ENCODE measurements around the gene SND1. TPM values are rescaled to one million over a fixed set of nuclear protein-coding genes. Genes with fewer than 3 reads are reported as not detected.

SND1 gene
- total RNA-seq, 1 experiment from 2014 or later: 147 TPM

DNA sequence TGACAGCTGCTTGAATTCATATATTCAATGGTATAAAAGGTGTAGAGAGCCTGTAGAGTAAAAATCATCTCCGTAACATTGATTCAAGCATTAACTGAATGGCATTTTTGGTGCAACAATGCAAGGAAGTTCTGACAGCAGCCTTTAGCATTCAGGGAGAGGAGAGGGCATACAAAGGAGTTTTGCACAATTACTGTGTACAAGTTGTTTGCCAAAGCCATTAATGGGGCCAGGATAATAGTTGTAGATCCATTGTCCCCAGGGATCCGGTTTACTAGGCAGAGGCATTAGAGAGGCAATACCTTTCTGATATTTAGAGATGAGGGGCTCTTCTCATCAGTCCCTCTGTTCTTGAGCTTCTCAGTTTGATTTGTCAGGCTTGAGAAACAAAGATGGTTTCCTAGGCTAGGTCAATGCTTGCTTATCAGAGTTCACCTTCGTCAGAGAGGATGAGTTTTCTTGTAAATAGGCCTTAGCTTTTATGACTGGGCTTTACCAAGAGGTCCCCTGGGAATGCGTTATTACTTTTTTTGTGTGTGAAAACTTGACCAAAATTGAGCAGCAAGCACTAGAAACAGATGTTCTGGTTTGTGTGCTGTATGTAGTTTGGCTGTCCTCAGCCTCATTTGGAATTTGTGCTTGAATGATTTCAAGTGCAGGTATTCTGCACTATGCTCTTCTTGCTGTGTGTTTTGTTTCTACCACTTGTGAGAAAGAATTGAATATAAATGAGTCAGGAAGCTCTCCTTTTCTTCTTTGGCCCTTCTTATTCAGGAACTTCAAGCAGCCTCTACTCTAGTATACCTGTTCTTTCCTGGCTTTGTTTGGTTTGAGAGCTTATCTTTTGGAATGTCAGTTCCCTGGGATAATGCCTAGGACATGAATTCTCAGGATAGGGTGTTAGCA is 32.0 kb downstream of the SND1 start:
- Histone ChIP-seq H3K36me3 (peaks cover 32% of the 10 kb centered on the region), H3K4me1 (peaks cover under 1% of the 10 kb centered on the region; the same call in 1 of the 2 replicates)
- no peak for DNase-seq

GRCh38 chr7:127689194-127689772 is 37.3 kb downstream of the SND1 start:
- peaks cover 46% of the 10 kb centered on the region for H3K36me3 ChIP-seq
- no peak overlapping the region for H3K4me3 ChIP-seq
- H3K27me3 ChIP-seq: no peaks in the 10 kb centered on the region
- H3K9me3 ChIP-seq (replicated peaks): no peaks in the 10 kb centered on the region
- no peak for DNase-seq
- H3K4me1 ChIP-seq: no peaks in the 10 kb centered on the region
- H3K27ac ChIP-seq: no peak overlapping the region

More for the DNA sequence above, 32.0 kb downstream of the SND1 start:
- H3K9me3 ChIP-seq (replicated peaks): peaks cover 7% of the 10 kb centered on the region; the same call in 1 of the 2 replicates
- H3K4me3 ChIP-seq: no peak overlapping the region
- no peak overlapping the region for H3K27ac ChIP-seq
- no peaks in the 10 kb centered on the region for H3K27me3 ChIP-seq

- DNase-seq: no peak
- no peak overlapping the region for H3K4me3 ChIP-seq
- H3K27me3 ChIP-seq: no peaks in the 10 kb centered on the region
- H3K4me1 ChIP-seq: no peaks in the 10 kb centered on the region
- no peaks in the 10 kb centered on the region for H3K9me3 ChIP-seq (replicated peaks)
- H3K36me3 ChIP-seq: peaks cover 55% of the 10 kb centered on the region
- no peak overlapping the region for H3K27ac ChIP-seq
Measured at GRCh38 chr7:127690337-127690736, 38.3 kb downstream of the SND1 start.

DNA sequence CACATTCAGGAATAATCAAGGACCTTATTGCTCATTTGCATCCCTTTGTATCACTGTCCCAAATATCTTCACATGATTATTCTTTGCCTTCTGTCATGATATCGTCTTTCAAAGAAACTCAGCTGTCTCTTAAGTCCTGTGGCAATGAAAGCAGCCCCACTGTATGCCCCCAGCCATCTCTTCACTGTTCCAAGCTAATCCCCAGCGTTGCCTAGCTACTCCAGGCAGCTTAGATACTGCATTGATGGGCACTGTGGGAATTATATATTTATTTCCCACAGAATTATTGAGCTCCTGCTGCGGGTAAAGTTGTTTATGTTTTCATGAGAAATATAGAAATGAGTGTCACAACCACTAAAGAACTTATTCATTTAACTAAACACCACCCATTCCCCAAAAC is 38.8 kb downstream of the SND1 start:
- Histone ChIP-seq H3K9me3 (replicated peaks) (no peaks in the 10 kb centered on the region), H3K36me3 (peaks cover 59% of the 10 kb centered on the region)
- no peak for DNase-seq

GRCh38 chr7:127692200-127692599 is 40.2 kb downstream of the SND1 start:
- no peak overlapping the region for H3K4me3 ChIP-seq
- H3K4me1 ChIP-seq: no peaks in the 10 kb centered on the region
- peaks cover 58% of the 10 kb centered on the region for H3K36me3 ChIP-seq
- no peaks in the 10 kb centered on the region for H3K27me3 ChIP-seq
- no peaks in the 10 kb centered on the region for H3K9me3 ChIP-seq (replicated peaks)
- no peak for DNase-seq
- H3K27ac ChIP-seq: no peak overlapping the region

More for the DNA sequence above, 38.8 kb downstream of the SND1 start:
- no peaks in the 10 kb centered on the region for H3K27me3 ChIP-seq
- no peaks in the 10 kb centered on the region for H3K4me1 ChIP-seq
- H3K27ac ChIP-seq: no peak overlapping the region
- H3K4me3 ChIP-seq: no peak overlapping the region

DNA sequence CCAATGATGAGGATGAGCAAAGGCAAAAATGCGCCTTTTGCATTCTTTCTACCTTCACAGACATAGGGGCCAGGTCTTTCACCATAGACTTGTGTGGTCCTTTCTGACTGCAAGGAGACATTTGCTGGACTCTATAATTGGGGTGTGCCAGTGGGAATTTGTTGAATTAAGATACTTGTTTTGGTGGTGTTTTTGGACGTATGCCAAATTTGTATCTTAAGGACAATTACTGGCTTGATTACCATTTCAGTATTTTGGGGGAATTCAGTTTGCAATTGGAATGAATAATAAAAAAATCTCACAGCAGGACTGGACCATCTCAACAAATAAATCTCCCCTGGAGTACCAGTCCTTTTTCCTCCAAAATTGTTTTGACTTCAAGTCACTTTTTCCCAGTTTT is 47.9 kb downstream of the SND1 start:
- H3K27me3 ChIP-seq: no peaks in the 10 kb centered on the region
- no peak overlapping the region for H3K27ac ChIP-seq
- no peaks in the 10 kb centered on the region for H3K9me3 ChIP-seq (replicated peaks)
- no peak for DNase-seq
- H3K4me3 ChIP-seq: no peak overlapping the region
- peaks cover 72% of the 10 kb centered on the region for H3K36me3 ChIP-seq
- no peaks in the 10 kb centered on the region for H3K4me1 ChIP-seq

DNA sequence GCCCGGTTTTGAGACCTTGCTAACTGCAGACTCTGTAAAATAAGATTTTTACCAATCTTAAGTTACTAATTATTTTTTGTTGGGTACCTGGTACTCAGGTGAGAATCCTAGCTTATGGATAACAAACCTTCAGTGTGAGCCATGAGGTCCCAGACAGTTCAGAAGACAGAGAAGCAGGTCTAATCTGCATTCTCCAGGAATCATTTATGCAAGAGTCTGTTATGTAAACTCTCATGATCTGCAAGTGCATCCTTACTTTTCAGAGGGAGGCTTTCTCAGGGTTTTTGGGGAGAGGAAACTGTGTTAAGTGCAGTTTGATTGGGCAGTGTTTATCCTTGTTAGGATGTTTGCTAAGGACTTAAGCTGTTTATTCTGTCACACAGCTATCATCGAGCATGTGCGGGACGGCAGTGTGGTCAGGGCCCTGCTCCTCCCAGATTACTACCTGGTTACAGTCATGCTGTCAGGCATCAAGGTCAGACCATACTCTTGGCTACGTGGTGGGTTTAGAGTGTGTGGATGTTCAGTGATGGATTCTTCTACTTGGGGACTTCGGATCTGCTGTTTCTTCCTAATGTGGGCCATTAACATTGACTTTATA is 50.2 kb downstream of the SND1 start:
- H3K27me3 ChIP-seq: no peaks in the 10 kb centered on the region
- no peaks in the 10 kb centered on the region for H3K9me3 ChIP-seq (replicated peaks)
- no peak for DNase-seq
- H3K36me3 ChIP-seq: peaks cover 67% of the 10 kb centered on the region
- no peak overlapping the region for H3K27ac ChIP-seq
- no peaks in the 10 kb centered on the region for H3K4me1 ChIP-seq
- H3K4me3 ChIP-seq: no peak overlapping the region

DNA sequence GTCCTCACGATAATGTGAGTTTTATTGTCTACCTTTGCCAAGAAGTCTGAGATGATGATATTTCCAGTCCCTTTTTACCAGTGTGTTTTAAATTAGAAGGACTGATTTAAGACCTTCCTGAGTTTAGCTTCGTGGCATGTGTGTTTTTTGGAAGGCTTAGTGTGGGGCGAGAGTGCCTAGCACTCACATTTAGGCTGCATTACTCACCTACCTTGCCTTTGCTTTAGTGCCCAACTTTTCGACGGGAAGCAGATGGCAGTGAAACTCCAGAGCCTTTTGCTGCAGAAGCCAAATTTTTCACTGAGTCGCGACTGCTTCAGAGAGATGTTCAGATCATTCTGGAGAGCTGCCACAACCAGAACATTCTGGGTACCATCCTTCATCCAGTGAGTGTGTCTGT is 50.9 kb downstream of the SND1 start:
- no peaks in the 10 kb centered on the region for H3K4me1 ChIP-seq

DNA sequence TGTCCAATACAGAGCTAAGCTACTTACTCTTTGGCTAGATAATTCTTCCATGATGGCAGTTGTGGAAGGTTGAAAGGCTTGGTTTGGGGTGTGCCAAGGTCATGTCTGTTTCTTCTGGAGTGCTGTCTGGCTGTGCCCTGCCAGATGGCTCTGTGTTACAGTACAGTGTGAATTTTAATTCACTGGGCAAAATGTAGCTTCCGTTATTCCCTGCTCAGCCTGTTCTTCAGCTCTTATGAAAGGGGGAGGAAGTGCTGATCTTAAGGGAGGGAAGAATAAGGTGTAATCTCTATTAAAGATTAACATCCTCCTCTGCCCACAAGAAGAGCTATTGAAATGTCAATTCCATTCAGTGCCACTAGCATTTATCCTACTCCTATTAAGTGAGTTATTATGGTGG is 52.2 kb downstream of the SND1 start:
- Histone ChIP-seq H3K27me3 (no peaks in the 10 kb centered on the region), H3K4me3 (no peak overlapping the region), H3K9me3 (replicated peaks) (no peaks in the 10 kb centered on the region), H3K27ac (no peak overlapping the region), H3K36me3 (peaks cover 68% of the 10 kb centered on the region), H3K4me1 (no peaks in the 10 kb centered on the region)
- DNase-seq: no peak

More for the DNA sequence above, 50.9 kb downstream of the SND1 start:
- H3K9me3 ChIP-seq (replicated peaks): no peaks in the 10 kb centered on the region
- H3K36me3 ChIP-seq: peaks cover 71% of the 10 kb centered on the region
- no peaks in the 10 kb centered on the region for H3K27me3 ChIP-seq
- no peak overlapping the region for H3K4me3 ChIP-seq
- no peak overlapping the region for H3K27ac ChIP-seq
- no peak for DNase-seq

GRCh38 chr7:127705461-127705959 is 53.5 kb downstream of the SND1 start:
- Histone ChIP-seq H3K27ac (no peak overlapping the region), H3K9me3 (replicated peaks) (no peaks in the 10 kb centered on the region), H3K36me3 (peaks cover 75% of the 10 kb centered on the region), H3K27me3 (no peaks in the 10 kb centered on the region), H3K4me3 (no peak overlapping the region), H3K4me1 (no peaks in the 10 kb centered on the region)
- no peak for DNase-seq

DNA sequence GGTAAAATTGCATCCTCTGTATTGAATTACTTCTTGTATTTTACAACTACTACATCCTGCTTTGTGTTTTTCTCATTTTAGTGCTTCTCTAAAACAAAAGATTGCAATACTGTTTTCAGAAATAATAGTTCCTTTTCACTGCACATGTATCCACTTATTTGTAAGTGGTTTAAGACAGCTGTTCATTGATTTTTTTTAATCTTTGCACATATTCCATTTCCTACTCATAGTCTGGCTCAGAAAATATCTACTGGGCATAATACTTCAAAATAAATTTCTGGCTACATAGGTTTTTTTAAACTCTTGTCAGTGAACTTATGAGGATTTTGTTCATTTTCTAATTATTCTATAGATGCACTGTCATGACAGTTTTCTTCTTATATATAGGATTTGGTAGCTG is 54.8 kb downstream of the SND1 start:
- H3K4me3 ChIP-seq: no peak overlapping the region
- H3K27me3 ChIP-seq: no peaks in the 10 kb centered on the region
- H3K4me1 ChIP-seq: no peaks in the 10 kb centered on the region
- H3K27ac ChIP-seq: no peak overlapping the region
- peaks cover 7% of the 10 kb centered on the region; the same call in 1 of the 2 replicates for H3K9me3 ChIP-seq (replicated peaks)
- peaks cover 78% of the 10 kb centered on the region for H3K36me3 ChIP-seq
- no peak for DNase-seq

DNA sequence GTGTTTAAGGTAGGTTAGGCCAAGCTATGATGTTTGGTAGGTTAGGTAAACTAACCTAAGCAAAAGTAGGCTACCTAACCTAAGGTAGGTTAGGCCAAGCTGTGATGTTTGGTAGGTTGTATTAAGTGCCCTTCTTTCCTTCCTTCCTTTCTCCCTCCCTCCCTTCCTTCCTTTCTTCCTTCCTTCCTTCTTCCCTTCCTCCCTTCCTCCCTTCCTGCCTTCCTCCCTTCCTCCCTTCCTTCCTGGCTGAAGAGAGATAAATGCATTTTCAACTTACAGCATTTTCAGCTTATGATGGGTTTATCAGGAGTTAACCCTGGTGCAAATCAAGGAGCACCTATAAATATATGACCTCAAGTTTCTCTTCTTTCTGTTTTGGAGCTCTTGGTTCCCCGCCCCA is 56.2 kb downstream of the SND1 start:
- Histone ChIP-seq H3K27me3 (no peaks in the 10 kb centered on the region), H3K9me3 (replicated peaks) (peaks cover 7% of the 10 kb centered on the region; the same call in 1 of the 2 replicates), H3K4me1 (no peaks in the 10 kb centered on the region), H3K27ac (no peak overlapping the region), H3K36me3 (peaks cover 81% of the 10 kb centered on the region), H3K4me3 (no peak overlapping the region)
- DNase-seq: no peak

DNA sequence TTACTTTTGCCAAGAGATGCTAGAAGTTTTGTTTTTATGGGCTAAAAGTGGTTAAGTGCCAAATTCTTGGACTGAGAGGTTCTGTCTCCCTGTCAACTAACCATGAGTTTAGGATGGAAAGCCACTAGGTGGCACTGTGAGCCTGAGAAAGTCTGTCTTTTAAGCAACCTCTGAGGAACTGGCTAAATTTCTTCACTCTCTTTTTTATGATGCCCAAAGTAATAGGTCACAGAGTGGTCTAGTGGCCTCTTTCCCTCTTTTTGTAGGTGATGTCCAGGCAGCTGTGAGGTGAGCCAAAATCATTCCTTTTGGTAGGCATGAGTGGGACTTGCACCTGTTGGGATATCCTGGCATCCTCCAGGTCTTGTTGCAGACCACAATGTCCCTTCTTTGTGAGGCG is 56.8 kb downstream of the SND1 start:
- H3K4me1 ChIP-seq: no peaks in the 10 kb centered on the region
- H3K27ac ChIP-seq: no peak overlapping the region
- DNase-seq: peak; percentile 62 to 87
- H3K36me3 ChIP-seq: peaks cover 84% of the 10 kb centered on the region
- no peak overlapping the region for H3K4me3 ChIP-seq
- peaks cover 7% of the 10 kb centered on the region; the same call in 1 of the 2 replicates for H3K9me3 ChIP-seq (replicated peaks)
- H3K27me3 ChIP-seq: no peaks in the 10 kb centered on the region

DNA sequence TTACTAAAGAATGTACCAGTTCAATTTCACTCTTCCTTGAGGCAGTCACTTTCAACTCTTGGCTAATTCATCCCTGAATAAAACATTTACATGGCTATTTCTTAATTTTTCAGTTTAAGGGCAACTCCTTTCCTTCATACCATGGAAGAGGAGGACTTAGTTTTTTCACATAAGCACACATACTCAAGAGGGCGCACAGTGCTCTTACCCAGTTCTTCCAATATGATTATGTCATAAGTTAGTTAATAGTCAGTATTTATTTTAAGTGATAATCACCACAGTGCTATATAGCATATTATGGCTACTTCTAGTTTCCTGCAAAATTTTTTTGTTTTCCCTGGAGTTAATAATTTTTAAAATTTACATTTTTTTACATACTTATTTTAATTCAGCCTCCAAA is 58.6 kb downstream of the SND1 start:
- no peak for DNase-seq
- Histone ChIP-seq H3K36me3 (peaks cover 76% of the 10 kb centered on the region), H3K27ac (no peak overlapping the region), H3K27me3 (no peaks in the 10 kb centered on the region), H3K4me1 (no peaks in the 10 kb centered on the region), H3K4me3 (no peak overlapping the region), H3K9me3 (replicated peaks) (peaks cover 7% of the 10 kb centered on the region; the same call in 1 of the 2 replicates)

DNA sequence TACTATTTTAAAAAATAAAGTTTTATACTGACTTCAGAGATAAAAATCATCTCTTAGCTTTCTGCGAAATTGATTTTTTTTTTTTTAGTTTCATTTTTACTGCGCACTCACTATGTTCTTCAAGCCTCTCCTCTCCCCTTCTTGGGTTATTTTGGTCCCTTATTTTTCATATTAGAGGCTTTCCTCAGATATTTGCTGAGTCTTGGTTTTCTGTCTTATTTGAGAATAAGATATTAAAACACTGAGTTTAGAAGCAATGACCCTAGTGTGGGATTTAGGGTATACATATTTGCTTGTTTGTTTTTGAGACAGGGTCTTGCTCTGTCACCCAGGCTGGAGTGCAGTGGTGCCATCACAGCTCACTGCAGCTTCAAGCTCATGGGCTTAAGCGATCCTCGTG is 59.9 kb downstream of the SND1 start:
- DNase-seq: no peak

More for the DNA sequence above, 59.9 kb downstream of the SND1 start:
- Histone ChIP-seq H3K4me3 (no peak overlapping the region), H3K4me1 (no peaks in the 10 kb centered on the region), H3K36me3 (peaks cover 74% of the 10 kb centered on the region), H3K27me3 (no peaks in the 10 kb centered on the region), H3K27ac (no peak overlapping the region), H3K9me3 (replicated peaks) (peaks cover 7% of the 10 kb centered on the region; the same call in 1 of the 2 replicates)
